Fibroblast of skin of left quadriceps (primary cell): ENCODE data around the gene DRAM2.
"Not testable (repeated sequence)": the region's sequence is repeated elsewhere in the genome, so short reads cannot be mapped to it uniquely, and the experiment has no call there.

Source experiments
- DNase-seq, 2 experiments: peaks; one replicate each; pipeline ENCODE4 v3.0.0-alpha.2; 2013; ENCODE audit warnings: low read depth in 2 of 2

Gene DRAM2

GRCh38 chr1:111142356-111142975, 2.6 kb upstream of the DRAM2 start:
- DNase-seq, result no peak

- DNase-seq, result no peak
Measured at GRCh38 chr1:111141245-111142220, 1.6 kb upstream of the DRAM2 start.

DNA sequence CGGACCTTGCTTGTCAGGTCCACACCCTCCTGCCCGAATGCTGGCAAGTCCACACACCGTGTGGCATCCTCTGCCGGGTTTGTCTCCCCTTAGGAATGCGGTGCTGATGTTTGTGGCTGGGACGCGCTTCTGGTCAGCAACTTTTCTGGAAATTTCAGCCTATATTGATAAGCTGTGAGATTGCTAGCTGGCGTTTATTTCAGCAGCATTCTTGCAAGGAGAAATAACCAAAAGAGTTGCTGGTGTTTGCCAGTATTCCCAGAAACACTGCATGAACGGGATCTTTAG, 731 bp upstream of the DRAM2 start:
- DNase-seq, result no peak

DNA sequence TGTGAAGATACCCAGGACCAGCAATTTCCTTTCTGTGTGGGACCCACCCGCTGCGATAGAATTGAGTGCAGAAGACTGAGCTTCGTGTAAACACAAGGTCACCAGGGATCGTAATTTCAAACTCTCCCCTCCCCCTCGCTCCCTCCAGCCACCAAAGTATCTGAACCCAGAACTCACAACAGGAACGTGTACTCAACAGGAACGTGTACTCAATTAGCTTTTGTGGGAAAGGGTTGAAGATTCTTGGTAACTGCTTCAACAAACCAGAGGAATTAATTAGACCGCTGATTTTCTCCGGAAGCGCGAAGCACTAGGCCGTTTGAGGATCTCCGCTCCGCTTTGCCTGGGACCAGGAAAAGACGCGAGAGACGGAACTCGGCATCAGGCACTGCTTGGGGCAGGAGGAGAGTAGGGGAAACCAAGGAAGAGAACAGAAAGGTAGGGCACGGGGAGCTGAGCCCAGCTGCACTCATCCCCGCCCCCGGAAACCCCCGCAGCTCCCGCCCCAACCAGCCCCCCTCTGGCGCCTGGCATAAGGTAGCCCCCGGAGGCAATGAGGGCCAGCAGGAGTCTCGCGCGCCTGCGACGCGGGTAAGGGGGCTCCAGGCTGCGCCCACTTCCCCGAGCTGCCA, 453 bp downstream of the DRAM2 start:
- DNase-seq, result peak in 1 of 2 experiments; percentile 26

GRCh38 chr1:111133866-111134265, 6.0 kb downstream of the DRAM2 start:
- DNase-seq, result no peak

DNA sequence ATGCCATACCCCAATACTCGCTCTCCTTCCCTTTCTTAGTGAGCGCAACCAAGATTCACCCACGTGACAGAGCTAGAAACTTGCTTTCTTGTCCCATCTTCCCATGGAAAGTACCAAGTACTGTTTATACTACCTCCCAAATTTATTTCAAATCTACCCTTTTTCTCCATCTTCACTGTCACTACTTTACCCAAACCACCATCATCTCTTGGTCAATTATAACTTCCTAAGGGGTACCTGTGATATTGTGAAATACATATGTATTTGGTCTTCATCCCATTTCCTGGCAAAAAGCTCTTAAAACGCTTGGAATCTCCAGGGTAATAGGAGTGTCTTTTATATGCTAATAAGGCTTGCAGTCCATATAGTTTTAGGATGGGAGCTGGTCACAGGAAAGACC, 8.2 kb downstream of the DRAM2 start:
- DNase-seq, result no peak

DNA sequence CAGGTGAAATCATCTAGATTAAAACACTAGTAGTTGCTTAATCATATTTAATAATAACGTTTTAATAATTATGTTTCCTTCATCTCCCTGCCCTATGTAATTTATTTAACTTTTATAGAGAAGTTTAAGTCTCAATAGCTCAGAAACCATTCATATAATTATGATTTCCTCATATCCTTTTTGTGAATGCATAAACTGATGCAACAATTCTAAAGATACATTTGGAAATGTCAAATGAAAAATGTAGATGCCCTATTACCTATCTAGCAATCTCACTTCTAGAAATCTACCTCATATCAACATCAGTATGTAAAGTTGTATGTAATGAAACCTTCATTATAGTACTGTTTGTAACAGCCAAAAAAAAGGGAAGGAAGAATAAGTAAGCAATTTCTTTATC, 10.5 kb downstream of the DRAM2 start:
- DNase-seq, result no peak

- no peak for DNase-seq
Measured at GRCh38 chr1:111127923-111128643, 11.8 kb downstream of the DRAM2 start.

DNA sequence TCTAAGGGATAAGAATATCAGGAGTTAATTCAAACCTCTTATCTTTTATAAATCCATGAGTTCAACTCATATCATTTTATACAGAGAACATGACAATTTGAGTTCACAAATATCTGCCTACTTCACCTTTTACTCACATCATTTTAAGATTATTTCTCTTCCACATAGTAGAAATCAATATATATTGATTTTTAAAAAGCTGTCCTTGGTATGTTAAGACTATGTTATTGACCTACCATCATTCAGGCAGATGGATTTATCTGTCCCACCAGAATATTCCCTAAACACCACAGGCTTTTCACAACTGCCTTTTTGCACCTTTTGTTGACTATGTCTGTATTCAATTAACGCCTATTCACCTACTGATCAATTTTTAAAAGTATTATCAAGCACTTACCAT, 13.5 kb downstream of the DRAM2 start:
- DNase-seq, result no peak

DNA sequence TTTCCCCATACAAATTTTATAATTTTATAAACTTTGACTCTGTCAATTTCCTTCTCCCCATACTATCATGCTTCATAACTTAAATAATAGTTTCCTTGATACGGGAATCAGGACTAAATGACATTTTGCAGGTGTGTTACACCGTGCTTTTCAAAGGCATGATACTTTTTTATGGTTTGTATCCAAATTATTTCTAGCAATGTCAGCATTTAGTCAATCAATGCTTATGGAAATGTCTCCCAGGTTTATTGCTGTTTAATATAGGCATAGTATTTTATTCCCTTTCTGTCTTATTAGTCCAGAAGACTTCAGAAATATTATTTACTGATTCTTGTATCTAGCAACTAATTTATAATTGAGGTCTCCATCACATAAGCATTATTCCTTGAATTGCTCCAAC, 23.4 kb downstream of the DRAM2 start:
- no peak for DNase-seq

- DNase-seq, result no peak
Measured at GRCh38 chr1:111110197-111110899, 29.5 kb downstream of the DRAM2 start.

- DNase-seq, result no peak
Measured at GRCh38 chr1:111104981-111105380, 34.9 kb downstream of the DRAM2 start.

GRCh38 chr1:111101854-111102642, 37.8 kb downstream of the DRAM2 start:
- no peak for DNase-seq

DNA sequence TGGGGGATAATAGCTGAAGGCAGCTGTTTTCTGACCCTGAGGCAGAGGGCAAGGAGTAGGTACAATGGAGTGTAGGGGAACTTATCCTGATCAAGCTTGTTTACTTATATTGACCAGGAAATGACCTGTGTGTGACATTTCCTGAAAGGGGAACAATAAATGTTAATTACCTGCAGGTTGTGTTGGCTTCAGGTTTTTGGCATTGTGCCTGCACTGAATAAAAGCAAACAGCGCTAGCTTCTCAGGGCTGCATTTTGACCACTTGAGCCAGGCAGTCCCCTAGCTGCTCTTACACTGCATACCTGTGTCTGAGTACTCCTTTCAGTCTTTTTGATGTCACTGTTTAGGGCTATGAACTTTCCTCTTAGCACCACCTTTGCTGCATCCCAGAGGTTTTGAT, 40.6 kb downstream of the DRAM2 start:
- DNase-seq, result no peak

DNA sequence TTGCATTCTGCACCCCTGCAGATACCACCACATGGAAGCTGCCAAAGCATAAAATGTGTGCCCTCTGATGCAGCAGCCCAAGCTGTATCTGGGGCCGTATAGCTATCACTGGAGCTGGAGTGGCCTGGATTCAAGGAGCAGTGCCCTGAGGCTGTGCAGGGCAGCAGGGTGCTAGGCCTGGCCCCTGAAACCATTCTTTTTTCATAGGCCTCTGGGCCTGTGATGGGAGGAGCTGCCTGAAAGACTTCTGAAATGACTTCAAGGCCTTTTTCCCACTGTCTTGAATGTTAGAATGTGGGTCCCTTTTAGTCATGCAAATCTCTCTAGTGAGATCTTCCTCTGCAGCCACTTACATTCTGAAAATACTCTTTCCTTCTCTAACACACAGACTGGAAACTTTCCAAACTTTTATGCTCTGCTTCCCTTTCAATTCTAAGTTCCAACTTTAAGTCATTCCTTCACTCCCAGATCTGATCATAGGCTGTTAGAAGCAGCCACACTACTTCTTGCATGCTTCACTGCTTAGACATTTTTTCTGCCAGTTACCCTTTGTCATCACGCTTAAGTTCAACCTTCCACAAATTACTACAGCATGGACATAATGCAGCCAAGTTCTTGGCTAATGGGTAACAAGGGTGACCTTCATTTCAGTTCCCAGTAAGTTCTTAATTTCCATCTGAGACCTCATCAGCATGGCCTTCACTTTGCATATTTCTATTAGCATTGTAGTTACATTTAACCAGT, 42.4 kb downstream of the DRAM2 start:
- DNase-seq, result no peak

DNA sequence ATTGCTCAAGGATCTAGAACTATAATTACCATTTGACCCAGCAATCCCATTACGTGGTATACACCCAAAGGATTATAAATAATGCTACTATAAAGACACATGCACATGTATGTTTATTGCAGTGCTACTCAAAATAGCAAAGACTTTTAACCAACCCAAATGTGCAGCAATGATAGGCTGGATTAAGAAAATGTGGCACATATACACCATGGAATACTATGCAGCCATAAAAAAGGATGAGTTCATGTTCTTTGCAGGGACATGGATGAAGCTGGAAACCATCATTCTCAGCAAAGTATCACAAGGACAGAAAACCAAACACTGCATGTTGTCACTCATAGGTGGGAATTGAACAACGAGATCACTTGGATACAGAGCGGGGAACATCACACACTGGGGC, 44.5 kb downstream of the DRAM2 start:
- DNase-seq, result not testable (repeated sequence)

GRCh38 chr1:111089638-111090037, 50.3 kb downstream of the DRAM2 start:
- no peak for DNase-seq

GRCh38 chr1:111085676-111086075, 54.2 kb downstream of the DRAM2 start:
- DNase-seq, result no peak

DNA sequence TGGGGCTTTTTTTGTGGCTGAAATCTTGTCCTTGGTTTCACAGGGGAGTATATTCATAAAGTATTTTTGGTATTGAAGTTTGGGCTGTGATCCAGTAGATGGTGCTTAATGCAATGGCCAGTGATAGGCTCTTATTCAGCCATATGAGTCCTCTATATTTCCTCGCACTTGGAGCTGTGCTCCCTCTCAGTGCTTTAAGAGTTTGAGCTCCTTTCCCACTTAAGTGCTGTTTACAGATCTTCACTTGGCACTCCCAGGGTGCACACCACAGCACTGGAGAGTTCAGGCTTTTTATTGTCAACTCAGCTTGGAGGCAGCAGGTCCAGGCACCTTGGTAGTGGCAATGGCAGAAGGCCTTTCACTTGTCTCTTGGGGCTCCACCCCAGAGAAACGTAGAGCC, 54.9 kb downstream of the DRAM2 start:
- no peak for DNase-seq
